Right cardiac atrium (tissue), 5 donors: Measurements from ENCODE around the gene ZBTB49. TPM values are rescaled to one million over a fixed set of nuclear protein-coding genes. Genes with fewer than 3 reads are reported as not detected.
"Not testable (repeated sequence)": the region's sequence is repeated elsewhere in the genome, so short reads cannot be mapped to it uniquely, and the experiment has no call there.

ENCODE experiments used
- ATAC-seq, 2 donors: fragments of 200-7000 bp; cut with Tn5 transposase; one replicate each; pipeline versions ENCODE4 v1.8.0 to v1.9.1; 2020; ENCODE audit warnings: moderate library complexity in 2 of 2, mild to moderate bottlenecking in 1 of 2
- DNase-seq, 3 donors: peaks; one replicate each; pipeline ENCODE4 v3.0.0-alpha.2; 2020
- H3K27ac ChIP-seq: one replicate; pipeline ENCODE4 v1.5.1; 2013; ENCODE audit warnings: mild to moderate bottlenecking, low read length, control low read depth, moderate library complexity
- H3K27me3 ChIP-seq: one replicate; pipeline ENCODE4 v1.6.1; 2013; ENCODE audit not compliant: control insufficient read depth, insufficient read depth
- H3K4me1 ChIP-seq: one replicate; pipeline ENCODE4 v1.6.1; 2013; ENCODE audit warnings: low read length; ENCODE audit not compliant: control insufficient read depth, insufficient read depth
- H3K4me3 ChIP-seq: one replicate; pipeline ENCODE4 v1.5.1; 2013; ENCODE audit warnings: low read length, control low read depth
- H3K9me3 ChIP-seq: one replicate; pipeline ENCODE4 v1.6.1; 2013; ENCODE audit warnings: low read length; ENCODE audit not compliant: control insufficient read depth
- WGBS: extraction: QIAGEN DNeasy Blood & Tissue Kit; methylation state at CpG from one replicate; pipeline ENCODE4 v1.1.7; 2013; 5-methylcytosine and 5-hydroxymethylcytosine counted together
- intact Hi-C, 4 donors: fragments of 100-400 bp; cut with DNase I; formaldehyde crosslinking; loops; one replicate each; pipeline versions ENCODE4 v1.11.0 to v1.14.0; 2022 to 2023
- polyA plus RNA-seq: library from polyadenylated mRNA; stranded (reverse); fragments of 200-250 nt; gene quantifications from one replicate; pipeline ENCODE4 v1.2.3, GENCODE V29; 2013
- total RNA-seq, 4 donors: library from RNA; stranded (reverse); fragmentation: NEBNext Ultra II Directional; extraction: Animal tissue kit (Norgen Biotek cat#: 25700); gene quantifications; one replicate each; pipeline ENCODE4 v1.2.1, GENCODE V29; 2021
- donor health status: healthy with polysubstance abuse.
- donor health status: DM: no; HTN: yes; CAD: no.
- donor health status: DM: no; HTN: no; CAD: no.
- donor health status: DM: no; HTN: yes; CAD: no; lungs with severe emphysema.
- donor health status: DM: yes; HTN: yes; CAD: no.

ZBTB49 gene
- total and polyA plus RNA-seq, 5 donors, result 2.2 to 6.0 (median 4.6) TPM

GRCh38 chr4:4339504-4340085 lies 49.5 kb downstream of the ZBTB49 start:
- intact Hi-C loops, result loop anchor here in 3 of 4 donors (5.0 kb wide), 2 partner anchors 82 to 87 kb away; no protein-coding TSS in a partner anchor

GRCh38 chr4:4341861-4342650 lies 52.0 kb downstream of the ZBTB49 start:
- Histone ChIP-seq H3K27ac (no peak overlapping the region), H3K4me3 (no peak overlapping the region), H3K27me3 (no peaks in the 10 kb centered on the region), H3K9me3 (no peaks in the 10 kb centered on the region), H3K4me1 (peaks cover 3% of the 10 kb centered on the region)
- no peak for DNase-seq
- intact Hi-C loops, result no loop called here
- ATAC-seq, result no peak
- WGBS, result 93% methylated on average over 9 of the region's 9 CpGs

More at GRCh38 chr4:4339504-4340085, 49.5 kb downstream of the ZBTB49 start:
- Histone ChIP-seq H3K4me3 (no peak overlapping the region), H3K27ac (no peak overlapping the region), H3K27me3 (no peaks in the 10 kb centered on the region), H3K9me3 (no peaks in the 10 kb centered on the region), H3K4me1 (peaks cover 3% of the 10 kb centered on the region)
- ATAC-seq (peak; percentile 74 to 82), DNase-seq (peak; percentile 32 to 76 (median 70))
- WGBS, result 15% methylated on average over 21 of the region's 21 CpGs

- H3K4me1 ChIP-seq, result peaks cover 3% of the 10 kb centered on the region
- 62% methylated on average over 5 of the region's 5 CpGs for WGBS
- no peaks in the 10 kb centered on the region for H3K9me3 ChIP-seq
- no peaks in the 10 kb centered on the region for H3K27me3 ChIP-seq
- no peak overlapping the region for H3K27ac ChIP-seq
- ATAC-seq (no peak), DNase-seq (no peak)
- intact Hi-C loops, result no loop called here
- no peak overlapping the region for H3K4me3 ChIP-seq
Measured at GRCh38 chr4:4343038-4343437, 53.0 kb downstream of the ZBTB49 start.

DNA sequence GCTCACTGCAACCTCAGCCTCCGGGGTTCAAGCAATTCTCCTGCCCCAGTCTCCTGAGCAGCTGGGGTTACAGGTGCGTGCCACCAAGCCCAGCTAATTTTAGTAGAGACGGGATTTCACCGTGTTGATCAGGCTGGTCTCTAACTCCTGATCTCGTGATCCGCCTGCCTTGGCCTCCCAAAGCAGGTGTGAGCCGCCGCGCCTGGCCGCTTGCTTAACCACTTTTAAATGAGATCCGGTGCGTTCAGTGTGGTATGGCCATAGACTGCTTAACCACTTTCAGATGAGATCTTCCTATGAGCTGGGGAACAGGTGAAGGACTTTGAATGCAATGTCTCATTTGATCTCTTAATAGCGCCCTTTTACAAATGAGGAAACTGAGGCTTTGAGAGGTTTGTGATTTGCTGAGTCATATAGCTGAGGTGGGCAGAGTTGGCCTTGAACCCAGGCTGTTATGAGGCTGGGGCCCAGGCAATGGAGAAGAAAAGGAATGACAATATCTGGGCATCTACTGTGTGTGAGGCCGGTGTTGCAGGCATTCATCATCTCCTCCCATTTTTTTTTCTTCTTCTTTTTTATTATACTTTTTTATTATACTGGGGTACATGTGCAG lies 55.0 kb downstream of the ZBTB49 start:
- DNase-seq, result peak in 1 of 3 donors; percentile 26
- no peak overlapping the region for H3K27ac ChIP-seq
- H3K4me3 ChIP-seq, result no peak overlapping the region
- peaks cover under 1% of the 10 kb centered on the region for H3K4me1 ChIP-seq
- 94% methylated on average over 14 of the region's 14 CpGs for WGBS
- ATAC-seq, result no peak
- intact Hi-C loops, result no loop called here
- H3K27me3 ChIP-seq, result no peaks in the 10 kb centered on the region
- no peaks in the 10 kb centered on the region for H3K9me3 ChIP-seq

GRCh38 chr4:4347585-4347984 lies 57.5 kb downstream of the ZBTB49 start:
- no peak overlapping the region for H3K27ac ChIP-seq
- DNase-seq (no peak), ATAC-seq (no peak)
- H3K27me3 ChIP-seq, result no peaks in the 10 kb centered on the region
- H3K4me1 ChIP-seq, result no peaks in the 10 kb centered on the region
- H3K9me3 ChIP-seq, result no peaks in the 10 kb centered on the region
- intact Hi-C loops, result no loop called here
- WGBS, result 36% methylated on average over 1 of the region's 1 CpG
- no peak overlapping the region for H3K4me3 ChIP-seq

- 72% methylated on average over 9 of the region's 9 CpGs for WGBS
- H3K27me3 ChIP-seq, ATAC-seq, H3K4me3 ChIP-seq, H3K4me1 ChIP-seq, H3K27ac ChIP-seq, H3K9me3 ChIP-seq, intact Hi-C loops: not testable (repeated sequence)
- DNase-seq, result peak in 1 of 3 donors; percentile 17
Measured at GRCh38 chr4:4348585-4348984, 58.5 kb downstream of the ZBTB49 start.

- ATAC-seq (no peak), DNase-seq (no peak)
- no peak overlapping the region for H3K27ac ChIP-seq
- H3K4me3 ChIP-seq, result no peak overlapping the region
- no peaks in the 10 kb centered on the region for H3K9me3 ChIP-seq
- 57% methylated on average over 3 of the region's 3 CpGs for WGBS
- intact Hi-C loops, result no loop called here
- H3K4me1 ChIP-seq, result no peaks in the 10 kb centered on the region
- no peaks in the 10 kb centered on the region for H3K27me3 ChIP-seq
Measured at GRCh38 chr4:4349867-4350266, 59.8 kb downstream of the ZBTB49 start.

- no peaks in the 10 kb centered on the region for H3K27me3 ChIP-seq
- no peak for DNase-seq
- no peak overlapping the region for H3K4me3 ChIP-seq
- no peaks in the 10 kb centered on the region for H3K9me3 ChIP-seq
- intact Hi-C loops, result no loop called here
- no peak for ATAC-seq
- WGBS, result 75% methylated on average over 4 of the region's 4 CpGs
- no peak overlapping the region for H3K27ac ChIP-seq
- H3K4me1 ChIP-seq, result no peaks in the 10 kb centered on the region
Measured at GRCh38 chr4:4350909-4351308, 60.9 kb downstream of the ZBTB49 start.

- Histone ChIP-seq H3K27me3 (no peaks in the 10 kb centered on the region), H3K4me3 (no peak overlapping the region), H3K9me3 (no peaks in the 10 kb centered on the region), H3K4me1 (no peaks in the 10 kb centered on the region), H3K27ac (no peak overlapping the region)
- WGBS, result 30% methylated on average over 1 of the region's 1 CpG
- no peak for ATAC-seq
- intact Hi-C loops, result no loop called here
- no peak for DNase-seq
Measured at GRCh38 chr4:4355302-4355701, 65.3 kb downstream of the ZBTB49 start.

- no peaks in the 10 kb centered on the region for H3K4me1 ChIP-seq
- ATAC-seq (peak; percentile 70 to 92), DNase-seq (peak; percentile 46 to 70 (median 50))
- 49% methylated on average over 26 of the region's 26 CpGs for WGBS
- no peaks in the 10 kb centered on the region for H3K9me3 ChIP-seq
- no peaks in the 10 kb centered on the region for H3K27me3 ChIP-seq
- intact Hi-C loops, result no loop called here
- H3K27ac ChIP-seq, result no peak overlapping the region
- no peak overlapping the region for H3K4me3 ChIP-seq
Measured at GRCh38 chr4:4356106-4357041, 66.3 kb downstream of the ZBTB49 start.
